Stimulated activated CD8-positive, alpha-beta memory T cell treated with anti-CD3 and anti-CD28 coated beads, Interleukin-7, amount 100 ng/mL, for 4 hours (primary cell): ENCODE measurements around the gene FADS1.

Experiments used
- DNase-seq, 2 donors: peaks; one replicate each; pipeline ENCODE4 v3.0.0-alpha.2; 2020; ENCODE audit warnings: low read depth in 2 of 2

The FADS1 gene

DNA sequence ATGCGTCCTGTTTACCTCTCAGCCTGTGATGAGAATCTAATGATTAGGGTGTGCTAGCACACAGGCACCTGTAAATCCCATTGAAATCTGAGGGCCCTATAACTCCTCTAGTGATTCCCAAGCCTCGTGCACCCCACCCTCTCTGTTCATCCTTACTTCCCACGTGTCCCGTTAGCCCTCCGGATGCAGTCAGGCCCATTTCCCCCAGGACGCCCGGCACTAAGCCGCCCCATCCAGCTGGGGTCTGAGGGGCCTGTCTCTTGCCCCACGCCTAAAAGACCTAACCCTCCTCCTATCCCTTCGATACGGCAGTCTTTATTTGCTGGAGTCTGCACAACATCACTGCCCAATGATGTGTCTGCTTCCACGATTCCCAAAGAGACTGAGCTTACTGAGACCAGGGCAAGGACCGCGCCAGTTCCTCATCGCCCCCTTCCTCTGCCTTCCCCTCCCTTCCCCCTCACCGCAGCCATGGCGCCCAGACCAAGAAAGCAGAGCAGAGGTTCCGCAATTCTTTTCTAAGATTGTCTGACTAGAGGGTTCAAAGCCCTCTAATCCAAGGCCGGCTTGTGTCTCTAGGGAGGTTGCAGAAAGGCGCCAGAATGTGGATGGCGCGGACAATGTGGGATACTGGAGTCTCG, 10.2 kb upstream of the FADS1 start:
- DNase-seq: no peak

DNA sequence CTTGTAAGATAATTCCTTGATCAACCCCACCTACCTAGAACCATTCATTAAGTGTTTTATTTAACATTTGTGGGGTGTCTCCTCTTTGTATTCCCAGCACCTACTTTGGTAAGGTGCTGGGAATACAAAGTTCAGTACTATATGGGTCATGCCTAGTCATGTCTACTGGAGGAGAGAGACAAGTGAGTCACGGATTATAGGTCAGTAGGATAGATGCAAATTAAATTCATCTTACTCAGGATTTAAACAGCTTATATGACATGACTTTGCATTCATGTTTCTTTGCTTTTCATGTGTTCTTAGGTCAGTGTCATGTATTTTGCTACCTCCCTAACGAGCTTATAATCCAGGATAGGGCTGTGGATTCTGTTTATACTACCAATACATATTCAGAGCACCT, 3.4 kb upstream of the FADS1 start:
- no peak for DNase-seq

DNA sequence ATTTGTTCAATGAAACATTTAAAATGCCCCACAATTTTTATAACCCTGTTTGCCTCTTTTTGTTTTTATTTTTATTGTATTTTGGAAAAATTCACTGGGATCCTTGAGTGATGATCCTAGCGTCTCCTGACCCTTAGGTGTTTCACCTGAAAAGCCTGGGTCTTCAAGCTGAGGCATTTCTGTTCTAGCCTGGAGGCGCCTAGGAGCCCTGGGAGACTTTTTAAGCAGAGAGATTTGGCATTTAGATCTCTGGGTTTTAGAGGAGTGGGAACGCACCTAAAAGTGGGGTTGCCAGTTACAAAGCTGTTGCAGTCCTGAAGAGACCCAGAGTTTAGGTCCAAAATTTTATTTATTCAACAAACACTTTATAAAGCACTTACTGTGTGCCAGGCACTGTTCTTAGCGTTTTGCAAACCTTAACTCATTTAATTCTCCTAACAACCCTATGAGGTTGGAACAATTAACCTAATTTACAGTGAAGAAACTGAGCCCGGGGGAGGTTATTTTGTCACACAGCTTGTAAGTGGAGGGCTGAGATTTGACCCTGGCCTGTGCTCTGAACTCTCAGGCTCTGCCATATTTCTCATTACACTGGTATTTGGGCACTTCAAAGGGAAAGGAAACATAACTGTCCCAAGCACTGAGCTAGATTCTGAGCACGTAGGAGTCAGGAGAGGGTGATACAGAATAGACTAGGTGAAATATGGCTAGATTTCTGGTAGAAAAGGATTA, 834 bp upstream of the FADS1 start:
- no peak for DNase-seq

DNA sequence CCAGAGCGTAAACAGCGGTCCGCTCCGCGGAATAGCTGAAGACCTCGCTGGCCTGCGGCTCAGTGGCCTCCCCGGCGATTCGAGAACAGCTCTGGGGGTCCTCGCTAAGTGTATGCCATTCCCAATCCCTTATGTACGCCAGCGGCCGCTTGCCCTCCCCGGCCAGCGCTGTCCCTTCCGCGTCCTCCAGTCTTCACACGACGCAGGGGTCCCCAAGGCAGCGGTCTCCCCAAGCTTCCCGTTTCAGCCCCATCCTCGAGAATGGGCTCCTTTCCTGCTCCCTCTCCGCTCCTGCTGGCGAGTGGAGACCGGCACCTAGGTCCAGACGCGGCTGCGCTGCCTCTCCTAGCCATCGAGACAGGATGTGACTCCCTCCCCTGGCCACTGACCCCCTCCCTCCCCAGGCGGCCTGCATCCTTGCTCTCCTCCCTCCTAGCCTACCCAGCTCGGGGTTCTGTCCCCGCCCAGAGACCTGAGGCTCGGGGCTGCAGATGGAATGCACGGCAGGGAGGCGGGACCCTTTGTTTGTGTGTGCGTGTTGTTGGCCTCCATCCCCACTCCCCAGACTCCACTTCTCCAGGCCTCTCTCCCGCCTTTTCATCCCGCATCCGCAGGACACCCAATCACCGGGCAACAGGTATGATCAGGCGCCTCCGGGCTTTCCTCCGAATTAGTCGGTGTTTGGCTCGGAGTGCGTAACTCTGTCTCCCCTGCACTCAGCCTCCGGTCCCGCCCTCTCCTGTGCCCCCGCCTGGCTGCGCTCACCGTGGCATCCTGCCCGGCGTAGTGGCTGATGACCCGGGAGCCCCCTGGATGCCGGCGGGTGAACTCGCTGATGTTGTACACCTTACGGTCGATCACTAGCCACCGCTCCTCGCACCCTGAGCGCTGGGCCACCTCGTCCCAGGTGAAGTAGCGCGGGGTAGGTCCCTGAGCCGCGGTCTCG, 740 bp downstream of the FADS1 start:
- DNase-seq: peak in 1 of 2 donors; percentile 59

DNA sequence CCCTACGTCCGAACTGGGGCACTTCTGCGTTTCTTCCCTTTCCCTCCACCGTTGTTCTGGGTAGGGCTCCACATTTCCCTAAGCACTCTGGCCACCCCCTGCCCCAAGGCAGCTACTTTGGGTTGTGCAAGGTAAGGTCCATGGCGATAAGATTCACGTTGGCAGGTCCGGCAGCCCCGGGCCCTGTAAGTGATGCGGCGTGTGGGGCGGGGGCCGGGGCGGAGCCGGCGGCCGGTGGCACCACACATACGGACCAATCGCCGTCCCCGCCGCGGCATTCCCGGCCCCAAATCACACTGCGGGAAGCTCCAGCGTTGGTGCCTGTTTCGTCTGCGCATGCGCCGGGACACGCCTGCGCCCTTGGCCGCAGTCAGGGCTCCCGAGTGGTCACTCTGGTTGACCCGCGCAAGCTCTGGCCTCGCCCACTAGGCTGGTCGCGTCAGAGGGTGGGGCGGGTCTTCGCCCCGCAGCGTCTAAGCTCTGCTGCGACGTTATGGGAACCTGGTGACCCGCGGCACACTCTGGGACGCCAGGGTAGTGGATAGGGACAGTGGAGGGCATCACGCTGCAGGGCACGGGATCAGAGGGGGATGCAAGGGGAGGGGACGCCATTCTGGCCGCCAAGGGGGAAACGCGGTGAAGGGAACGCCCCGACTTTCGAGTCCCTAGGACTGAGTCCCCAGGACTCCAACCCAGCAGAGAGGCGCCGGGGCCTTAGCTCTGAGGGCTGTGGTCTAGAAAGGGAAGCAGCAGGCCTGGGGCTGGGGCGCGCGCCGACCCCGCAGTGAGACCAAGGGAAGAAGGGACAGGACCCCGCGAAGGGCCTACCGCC, 1.6 kb downstream of the FADS1 start:
- DNase-seq: peak in 1 of 2 donors; percentile 40

DNA sequence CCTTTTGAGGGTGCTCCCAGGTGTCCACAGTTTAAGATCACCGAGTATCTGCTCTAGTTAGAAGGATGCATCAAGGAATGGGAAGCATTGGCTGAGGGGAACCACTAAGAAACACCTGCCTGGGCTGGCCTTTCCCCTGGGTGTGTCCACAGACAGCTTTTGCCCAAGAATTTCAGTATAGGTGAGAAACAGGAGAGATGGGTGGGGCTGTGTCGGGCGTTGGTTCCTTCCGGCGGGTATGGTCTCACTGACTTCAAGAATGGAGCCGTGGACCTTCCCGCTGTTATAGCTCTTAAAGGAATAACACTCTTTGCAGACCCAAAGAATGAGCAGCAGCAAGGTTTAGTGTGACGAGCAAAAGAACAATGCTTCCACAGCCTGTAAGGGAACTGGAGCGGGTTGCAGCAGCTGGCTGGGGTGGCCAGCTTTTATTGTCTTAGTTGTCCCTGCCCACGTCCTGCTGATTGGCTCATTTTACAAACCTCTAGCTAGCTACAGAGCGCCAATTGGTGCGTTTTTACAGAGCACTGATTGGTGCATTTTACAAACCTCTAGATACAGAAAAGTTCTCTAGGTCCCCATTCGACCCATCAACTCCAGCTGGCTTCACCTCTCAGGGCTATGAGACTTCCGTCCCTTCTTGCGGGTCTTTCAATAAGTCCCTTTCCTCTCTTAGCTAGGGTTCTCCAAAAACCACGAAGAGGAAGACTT, 2.4 kb downstream of the FADS1 start:
- no peak for DNase-seq

DNA sequence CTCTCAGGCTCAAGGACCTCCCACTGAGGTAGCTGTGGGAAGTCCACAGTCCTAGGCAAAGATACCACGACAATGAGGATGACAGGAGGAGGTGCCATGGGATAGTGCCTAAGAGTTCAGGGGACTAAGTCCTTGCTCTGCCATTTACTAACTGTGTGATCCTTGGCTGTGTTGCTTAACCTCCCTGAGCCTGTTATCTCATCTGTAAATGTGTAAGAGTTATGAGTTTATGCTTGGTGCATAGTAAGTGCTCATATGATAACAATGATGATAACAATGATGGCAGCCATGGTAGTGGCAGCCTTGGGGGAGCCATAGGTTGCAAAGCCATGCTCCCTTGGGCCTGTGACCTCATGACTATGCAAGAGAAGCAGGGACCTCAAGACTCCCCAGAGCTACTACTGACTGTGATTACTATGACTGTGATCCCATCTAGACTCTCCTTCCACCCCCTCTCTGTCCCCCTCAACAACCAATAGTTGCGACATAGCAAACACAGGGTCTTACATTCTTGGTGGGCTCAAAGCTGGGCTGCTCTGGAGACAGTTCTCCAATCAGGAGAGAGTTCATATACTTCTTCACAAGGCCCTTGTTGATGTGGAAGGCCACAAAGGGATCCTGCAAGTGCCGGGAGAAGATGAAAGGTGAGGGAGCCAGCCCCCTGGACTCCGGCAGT, 3.9 kb downstream of the FADS1 start:
- DNase-seq: no peak

DNA sequence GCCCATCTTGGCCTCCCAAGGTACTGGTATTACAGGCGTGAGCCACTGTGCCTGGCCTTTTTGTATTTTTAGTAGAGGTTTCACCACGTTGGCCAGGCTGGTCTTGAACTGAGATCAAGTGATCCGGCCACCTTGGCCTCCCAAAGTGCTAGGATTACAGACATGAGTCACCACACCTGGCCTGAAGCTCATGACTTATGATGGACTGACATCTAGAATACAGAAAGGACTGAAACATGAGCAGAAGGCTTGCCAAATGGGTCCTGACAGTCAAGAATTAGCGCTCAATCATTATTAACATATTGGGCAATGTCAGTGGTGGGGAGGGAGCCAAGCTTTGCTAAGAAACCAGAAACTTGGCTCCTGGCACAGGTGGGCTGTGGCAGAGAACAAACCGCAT, 5.0 kb downstream of the FADS1 start:
- DNase-seq: no peak

DNA sequence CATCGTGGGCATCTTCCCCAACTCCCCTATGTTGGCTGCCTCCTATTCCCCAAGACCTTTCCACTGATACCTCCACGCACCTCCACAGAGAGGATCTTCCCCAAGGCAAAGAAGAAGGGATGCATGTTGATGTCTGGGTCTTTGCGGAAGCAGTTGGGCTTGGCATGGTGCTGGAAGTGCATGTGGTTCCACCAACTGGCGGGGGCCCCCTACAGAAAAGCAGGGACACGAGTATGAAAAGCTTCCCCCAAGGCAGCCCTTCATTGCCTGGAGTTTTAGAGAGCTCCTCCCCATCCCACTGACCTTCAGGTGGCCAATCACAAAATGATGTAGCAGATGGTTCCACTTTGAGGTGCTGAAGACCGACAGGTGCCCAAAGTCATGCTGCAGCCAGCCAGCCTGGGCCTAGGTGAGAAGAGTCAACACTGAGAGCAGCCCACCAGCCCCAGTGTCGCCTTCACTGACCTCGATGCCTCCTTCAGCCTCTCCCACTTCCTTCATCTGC, 6.1 kb downstream of the FADS1 start:
- no peak for DNase-seq

DNA sequence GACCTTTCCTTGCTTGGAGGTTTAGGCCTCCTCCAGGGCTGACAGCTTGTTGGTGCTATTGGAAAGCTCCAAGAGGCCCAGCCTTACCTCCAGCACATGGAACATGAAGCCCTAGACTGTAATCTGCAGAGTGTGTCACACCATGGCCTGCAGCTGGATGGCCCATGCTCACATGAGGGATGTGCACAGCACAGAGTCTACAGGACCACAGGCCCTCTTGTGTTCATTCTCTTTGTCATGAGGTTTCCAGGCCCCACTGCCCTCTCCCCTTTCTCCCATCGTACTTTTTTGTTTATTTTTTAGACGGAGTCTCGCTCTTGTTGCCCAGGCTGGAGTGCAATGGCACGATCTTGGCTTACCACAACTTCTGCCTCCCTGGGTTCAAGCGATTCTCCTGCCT, 10.0 kb downstream of the FADS1 start:
- DNase-seq: no peak

DNA sequence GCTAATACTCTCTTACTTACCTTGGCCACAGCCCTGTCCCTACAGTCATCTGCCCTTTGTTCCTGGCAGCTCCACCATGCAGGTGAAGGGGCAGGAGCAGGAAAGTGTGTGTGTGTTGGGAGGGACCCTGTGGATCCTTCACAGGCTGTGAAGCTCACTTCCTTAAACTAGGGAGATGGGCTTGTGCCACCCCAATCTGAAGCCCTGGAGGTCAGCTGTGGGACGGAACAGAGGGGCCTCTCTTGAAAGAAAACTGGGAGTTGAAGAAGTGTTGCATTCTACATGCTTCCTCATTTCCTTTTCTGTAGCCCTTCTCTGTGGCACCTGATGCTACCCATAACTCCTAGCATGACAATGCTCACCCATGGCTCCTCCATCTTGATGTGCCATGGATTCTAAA, 11.7 kb downstream of the FADS1 start:
- DNase-seq: no peak

DNA sequence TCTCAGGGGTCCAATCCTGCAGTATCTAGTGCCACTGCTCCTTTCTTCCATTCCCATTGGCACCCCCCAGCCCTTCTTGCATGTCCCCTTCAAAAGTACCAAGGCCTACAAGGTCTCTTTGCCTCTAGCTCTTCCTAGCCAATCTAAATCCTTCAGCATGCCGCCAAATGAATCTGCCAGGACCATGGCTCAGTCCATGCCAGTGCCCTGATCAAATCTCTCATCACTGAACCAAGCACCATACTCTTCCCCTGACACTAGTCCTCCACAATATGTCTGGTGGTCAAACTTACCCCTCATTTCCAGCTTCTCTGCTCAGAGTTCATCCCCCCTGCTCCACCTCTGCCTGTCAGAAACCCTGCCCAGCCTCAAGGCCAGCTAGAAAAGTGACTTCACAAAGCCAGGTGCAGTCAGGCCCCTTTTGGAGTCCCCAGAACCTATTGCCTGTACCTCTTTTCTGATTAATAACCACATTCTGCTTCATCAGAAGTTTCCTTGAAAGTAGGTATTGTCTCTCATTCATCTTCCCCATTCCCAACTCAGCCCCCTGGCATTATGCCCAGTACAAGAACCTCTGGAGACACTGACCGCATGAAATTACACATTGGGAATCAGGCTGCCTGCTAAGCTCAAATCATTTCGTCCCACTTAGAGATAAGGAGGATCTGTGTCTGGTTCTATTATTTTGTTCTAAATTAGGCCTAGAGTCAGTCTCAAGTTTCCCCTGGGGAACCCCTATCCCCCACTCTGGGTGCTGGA, 12.7 kb downstream of the FADS1 start:
- DNase-seq: no peak

DNA sequence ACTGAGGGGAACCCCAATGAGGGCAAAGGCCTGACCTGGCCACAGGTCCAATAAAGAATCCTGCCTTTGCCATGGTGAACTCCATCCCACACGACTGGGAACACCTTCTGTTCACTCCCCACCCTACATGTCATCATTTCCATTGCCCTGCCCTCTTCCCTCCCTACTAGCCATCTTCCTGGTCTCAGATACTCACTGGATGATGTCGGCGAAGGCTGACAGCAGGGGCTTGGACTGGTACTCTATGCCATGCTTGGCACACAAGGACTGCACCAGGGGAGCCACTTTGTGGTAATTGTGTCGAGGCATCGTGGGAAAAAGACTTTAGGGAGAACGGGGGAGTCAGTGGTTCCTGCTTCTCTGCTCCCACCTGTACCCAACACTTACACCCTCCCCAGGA, 14.2 kb downstream of the FADS1 start:
- no peak for DNase-seq

DNA sequence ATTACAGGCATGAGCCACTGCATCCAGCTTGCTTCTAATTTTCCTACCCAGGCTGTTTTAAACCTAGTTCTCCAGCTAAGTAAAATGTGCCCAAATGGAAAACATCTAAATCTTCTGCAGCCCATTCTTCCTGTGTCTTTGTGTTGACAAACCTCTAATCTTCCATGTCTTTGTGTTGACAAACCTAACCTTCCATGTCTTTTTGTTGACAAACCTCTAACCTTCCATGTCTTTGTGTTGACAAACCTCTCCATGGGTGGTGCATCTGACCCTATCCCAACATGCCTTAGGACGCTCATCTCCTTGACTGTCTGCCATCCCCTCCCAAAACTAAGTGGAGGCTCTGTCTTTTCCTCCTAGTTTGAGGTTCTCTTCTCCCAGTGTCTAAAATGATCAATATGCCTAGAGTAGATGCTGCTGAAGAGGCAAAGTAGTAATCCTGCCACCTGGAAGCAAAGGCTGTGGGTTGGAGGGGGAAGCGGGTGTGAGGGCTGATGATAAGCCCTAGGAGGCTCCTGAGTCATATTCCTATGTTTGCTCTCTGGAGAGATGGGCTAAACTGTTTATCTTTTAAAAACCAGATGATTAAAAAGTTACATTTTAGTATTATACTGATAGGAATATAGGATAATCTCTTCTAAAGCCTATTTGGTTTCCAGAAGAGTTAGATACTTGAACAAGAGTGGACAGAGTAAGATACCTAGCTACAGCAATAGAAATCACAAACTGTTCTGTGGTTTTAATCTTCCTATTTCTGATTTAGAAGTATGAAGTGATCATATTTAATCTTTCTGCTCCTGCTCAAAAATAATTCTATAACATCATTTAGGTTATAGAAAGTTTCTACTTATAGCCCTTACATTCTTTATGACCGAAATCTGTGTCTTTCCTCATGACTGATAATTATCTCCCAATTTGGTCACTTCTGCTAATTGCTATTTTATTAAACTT, 16.2 kb downstream of the FADS1 start:
- no peak for DNase-seq

DNA sequence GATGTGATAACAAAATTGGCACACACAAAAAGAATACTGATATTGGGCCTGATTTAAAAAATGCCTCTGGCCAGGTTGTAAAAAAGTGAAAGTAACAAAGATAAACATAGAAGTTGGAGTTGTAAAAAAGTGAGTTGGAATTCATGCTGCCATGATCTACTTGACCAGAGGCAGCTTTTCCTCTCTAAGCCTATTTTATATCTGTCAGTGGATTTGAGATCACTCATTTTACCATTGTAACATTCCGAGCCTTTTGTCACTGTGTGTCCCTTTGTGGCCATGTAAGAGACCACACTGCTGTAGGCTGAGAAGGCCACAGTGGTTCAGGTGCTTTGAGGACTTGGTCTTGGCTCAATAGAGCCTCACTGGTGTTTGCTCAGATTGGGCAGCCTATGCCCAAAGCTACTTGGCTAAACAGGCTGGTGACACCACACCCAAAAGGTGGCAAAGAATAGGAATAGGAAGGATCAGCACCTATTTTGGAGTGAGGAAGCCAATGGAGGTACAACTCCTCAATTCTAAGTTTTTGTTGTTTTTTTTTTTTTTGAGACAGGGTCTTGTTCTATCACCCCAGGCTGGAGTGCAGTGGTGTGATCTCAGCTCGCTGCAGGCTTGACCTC, 17.0 kb downstream of the FADS1 start:
- no peak for DNase-seq

DNA sequence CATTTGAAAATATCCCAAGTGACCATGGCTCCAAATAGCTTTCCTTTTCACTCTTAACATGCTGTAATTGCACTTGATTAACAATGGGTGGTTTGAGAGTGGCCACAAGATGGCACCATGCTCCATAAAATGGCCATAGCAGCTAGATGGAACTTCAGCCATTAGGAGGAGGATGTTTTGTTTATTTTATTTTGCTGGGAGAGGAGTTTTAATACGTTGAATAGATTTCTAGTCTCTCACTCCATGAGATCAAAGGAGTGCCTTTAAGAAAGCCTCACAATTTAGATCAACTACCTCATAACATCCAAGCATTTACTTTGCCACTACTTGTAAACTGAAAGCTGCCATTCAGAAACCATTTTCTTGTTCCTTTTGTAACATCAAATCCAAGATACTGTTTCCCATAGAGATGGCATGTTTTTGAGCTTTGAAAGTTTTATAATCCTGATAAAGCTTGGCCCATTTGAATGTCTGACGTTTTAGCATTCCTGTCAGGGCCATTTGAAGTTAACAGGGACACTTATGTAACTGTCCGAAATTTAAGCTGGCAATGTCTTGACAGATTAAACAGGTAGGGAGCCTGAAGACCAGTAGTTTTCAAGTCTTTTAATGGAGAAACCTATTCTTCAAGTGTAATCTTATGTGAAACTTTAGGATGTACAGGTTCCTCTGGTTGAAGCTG, 19.4 kb downstream of the FADS1 start:
- peak; percentile 50 to 61 for DNase-seq

DNA sequence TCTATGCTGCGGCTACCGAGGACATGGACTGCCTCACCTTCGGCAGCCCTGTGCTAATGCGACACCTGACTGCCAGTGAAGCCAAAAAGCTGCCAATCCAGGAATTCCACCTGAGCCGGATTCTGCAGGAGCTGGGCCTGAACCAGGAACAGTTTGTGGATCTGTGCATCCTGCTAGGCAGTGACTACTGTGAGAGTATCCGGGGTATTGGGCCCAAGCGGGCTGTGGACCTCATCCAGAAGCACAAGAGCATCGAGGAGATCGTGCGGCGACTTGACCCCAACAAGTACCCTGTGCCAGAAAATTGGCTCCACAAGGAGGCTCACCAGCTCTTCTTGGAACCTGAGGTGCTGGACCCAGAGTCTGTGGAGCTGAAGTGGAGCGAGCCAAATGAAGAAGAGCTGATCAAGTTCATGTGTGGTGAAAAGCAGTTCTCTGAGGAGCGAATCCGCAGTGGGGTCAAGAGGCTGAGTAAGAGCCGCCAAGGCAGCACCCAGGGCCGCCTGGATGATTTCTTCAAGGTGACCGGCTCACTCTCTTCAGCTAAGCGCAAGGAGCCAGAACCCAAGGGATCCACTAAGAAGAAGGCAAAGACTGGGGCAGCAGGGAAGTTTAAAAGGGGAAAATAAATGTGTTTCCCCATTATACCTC, 20.8 kb downstream of the FADS1 start:
- no peak for DNase-seq
